ENCODE results near the gene CXCL5.
A peak's percentile ranks its signal among the peaks of the same experiment; 100 is the strongest.
"Not testable (repeated sequence)": the region's sequence is repeated elsewhere in the genome, so short reads cannot be mapped to it uniquely, and the experiment has no call there.

Gene CXCL5

GRCh38 chr4:74014332-74014731 lies 15.9 kb upstream of the CXCL5 start:
- no peak for DNase-seq

DNA sequence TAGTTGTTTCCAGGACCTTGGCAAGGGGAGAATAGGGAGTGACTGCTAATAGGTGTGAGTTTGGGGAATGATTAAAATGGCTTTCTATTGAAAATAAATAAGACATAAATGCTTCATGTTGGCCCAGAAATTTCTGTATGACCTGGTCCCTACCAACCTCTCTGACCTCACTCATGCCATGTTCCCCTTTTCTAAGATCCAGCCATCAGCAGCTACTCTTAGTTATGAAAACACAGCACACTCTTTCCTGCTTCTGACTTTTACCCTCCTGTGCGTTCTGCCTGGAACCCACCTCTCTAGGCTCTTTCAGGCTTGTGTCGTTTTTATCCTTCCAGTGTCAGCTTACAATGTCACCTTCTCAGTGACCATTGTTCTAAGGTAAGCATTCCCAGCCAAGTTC lies 14.8 kb upstream of the CXCL5 start:
- DNase-seq: no peak

GRCh38 chr4:74012130-74012529 lies 13.7 kb upstream of the CXCL5 start:
- DNase-seq: peak in 2 of 3 experiments; percentile 3 to 48

DNA sequence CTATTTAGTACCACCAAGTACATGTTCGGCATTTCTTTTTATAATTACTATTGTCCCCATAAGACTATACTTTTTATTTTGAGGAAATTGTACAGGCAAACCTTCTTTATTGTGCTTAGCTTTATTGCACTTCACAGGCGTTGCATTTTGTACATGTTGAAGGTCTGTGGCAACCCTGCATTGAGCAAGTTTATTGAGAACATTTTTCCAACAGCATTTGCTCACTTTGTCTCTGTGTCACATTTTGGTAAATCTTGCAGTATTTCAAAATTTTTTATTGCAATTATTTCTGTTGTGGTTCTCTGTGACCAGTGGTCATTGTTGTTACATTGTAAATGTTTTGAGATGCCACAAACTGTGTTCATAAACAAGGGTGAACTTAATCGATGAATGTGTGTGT lies 10.8 kb upstream of the CXCL5 start:
- DNase-seq: no peak

- no peak for DNase-seq
Observed at GRCh38 chr4:74006009-74006476, 7.6 kb upstream of the CXCL5 start.

- no peak for DNase-seq
Observed at GRCh38 chr4:74005528-74005927, 7.1 kb upstream of the CXCL5 start.

- no peak for DNase-seq
Observed at GRCh38 chr4:74004668-74005067, 6.2 kb upstream of the CXCL5 start.

DNA sequence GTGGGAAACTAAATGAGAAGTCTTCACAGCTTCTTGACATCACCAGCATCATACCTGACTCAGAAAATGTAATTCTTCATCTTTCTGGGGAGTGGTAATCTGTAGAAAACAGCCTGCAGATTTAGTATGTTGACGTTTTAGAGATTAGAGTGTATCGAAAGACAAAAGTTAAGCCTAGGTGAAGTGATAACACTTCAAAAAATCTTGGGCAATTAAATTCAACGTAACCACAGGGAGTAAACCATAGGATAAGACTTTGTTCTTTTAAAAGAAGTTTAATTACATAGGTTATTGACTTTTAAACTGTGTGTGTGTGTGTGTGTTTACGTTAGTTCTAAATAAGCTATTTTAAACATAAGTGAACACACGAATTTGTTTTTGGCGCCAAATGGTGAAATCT lies 1.8 kb upstream of the CXCL5 start:
- no peak for DNase-seq

- no peak for DNase-seq
Observed at GRCh38 chr4:73992050-73992449, 6.4 kb downstream of the CXCL5 start.

- DNase-seq: no peak
Observed at GRCh38 chr4:73991742-73992000, 6.8 kb downstream of the CXCL5 start.

DNA sequence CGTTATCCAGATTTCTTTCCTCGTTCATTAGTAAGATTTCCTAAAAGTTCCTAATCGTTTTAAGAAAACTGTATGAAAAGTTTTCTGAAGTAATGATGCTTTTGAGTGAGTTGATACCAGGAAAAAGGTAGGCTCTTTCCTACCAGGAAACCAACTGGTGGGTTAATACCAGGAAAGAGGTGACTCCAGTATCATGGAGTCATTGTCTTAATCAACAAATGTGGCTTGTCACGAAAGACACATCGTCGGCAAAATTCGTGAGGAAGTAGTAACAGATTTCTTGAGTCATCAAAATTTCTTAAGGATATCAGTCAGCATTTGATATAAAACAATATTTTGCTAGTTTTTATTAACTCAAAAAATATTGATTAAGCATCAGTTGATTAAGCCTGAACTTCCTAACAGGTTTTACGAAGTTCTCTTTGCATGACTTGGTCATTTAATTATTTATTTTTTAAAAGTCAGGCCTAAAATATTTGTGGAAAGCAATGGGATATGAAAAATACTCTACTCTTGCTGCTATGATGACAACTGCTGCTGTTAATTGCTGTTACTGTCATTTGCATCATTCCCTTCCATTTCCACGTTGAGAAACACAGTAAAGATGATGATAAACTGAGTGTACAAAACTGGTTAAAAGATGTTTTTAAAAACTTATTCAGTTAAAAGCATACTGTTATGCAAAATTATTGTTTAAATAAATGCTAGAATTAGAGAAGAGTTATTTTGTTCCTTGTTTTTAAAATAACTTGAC lies 7.3 kb downstream of the CXCL5 start:
- DNase-seq: no peak

- no peak for DNase-seq
Observed at GRCh38 chr4:73989928-73990327, 8.5 kb downstream of the CXCL5 start.

DNA sequence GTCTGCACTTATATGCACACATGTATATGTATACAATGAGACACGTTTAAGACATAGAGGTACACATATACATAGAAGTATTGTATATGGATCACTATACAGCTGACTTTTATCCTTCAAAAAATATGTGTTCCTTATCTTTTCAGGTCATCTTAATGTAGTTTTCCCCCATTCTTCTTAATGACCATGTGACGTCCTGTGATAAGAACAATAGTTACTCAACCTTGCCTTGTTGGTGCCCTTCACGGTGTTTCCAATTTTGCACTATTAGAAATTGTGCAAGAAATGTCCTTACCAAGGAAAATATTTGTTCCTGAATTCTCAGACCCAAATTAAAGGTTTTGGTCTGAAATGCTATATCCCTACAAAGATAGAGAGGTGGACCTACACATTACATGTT lies 9.4 kb downstream of the CXCL5 start:
- no peak for DNase-seq

- DNase-seq: no peak
Observed at GRCh38 chr4:73988061-73988460, 10.4 kb downstream of the CXCL5 start, which contains the start of gene PPBP. Gene PPBP, minus strand, starts transcription at chr4:73988190. Its CDS starts 87 bp downstream, at chr4:73988103.

GRCh38 chr4:73985528-73985852 lies 13.0 kb downstream of the CXCL5 start:
- DNase-seq: peak in 2 of 3 experiments; percentile 26 to 79

DNA sequence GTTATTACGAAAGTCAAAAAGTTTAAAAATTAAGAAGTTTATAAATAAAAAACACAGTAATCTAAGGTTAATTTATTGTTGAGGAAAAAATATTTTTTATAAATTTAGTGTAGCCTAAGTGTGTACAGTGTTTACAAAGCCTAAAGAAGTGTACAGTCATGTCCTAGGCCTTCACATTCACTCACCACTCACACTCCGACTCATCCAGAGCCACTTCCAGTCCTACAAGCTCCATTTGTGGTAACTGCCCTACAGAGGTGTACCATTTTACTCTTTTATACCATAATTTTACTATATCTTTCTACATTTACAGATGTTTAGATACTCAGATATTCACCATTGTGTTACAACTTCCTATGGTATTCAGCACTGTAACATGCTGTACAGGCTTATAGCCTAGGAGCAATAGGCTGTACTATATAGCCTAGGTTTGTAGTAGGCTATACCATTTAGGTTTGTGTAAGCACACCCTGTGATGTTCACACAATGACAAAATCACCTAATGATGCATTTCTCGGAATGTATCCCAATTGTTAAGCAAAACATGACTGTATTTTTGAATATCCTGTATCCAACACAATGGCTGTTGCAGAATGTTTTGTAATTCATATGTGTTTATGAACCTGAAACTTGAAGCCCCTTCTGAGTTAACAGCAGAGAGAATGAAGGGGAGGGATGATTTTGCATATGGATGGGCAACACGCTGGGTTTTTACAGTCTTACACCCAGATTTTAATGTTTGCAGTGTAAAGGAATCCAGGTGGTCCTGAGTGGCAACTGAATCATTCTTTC lies 13.5 kb downstream of the CXCL5 start:
- no peak for DNase-seq

- not testable (repeated sequence) for DNase-seq
Observed at GRCh38 chr4:73981175-73981574, 17.3 kb downstream of the CXCL5 start.

DNA sequence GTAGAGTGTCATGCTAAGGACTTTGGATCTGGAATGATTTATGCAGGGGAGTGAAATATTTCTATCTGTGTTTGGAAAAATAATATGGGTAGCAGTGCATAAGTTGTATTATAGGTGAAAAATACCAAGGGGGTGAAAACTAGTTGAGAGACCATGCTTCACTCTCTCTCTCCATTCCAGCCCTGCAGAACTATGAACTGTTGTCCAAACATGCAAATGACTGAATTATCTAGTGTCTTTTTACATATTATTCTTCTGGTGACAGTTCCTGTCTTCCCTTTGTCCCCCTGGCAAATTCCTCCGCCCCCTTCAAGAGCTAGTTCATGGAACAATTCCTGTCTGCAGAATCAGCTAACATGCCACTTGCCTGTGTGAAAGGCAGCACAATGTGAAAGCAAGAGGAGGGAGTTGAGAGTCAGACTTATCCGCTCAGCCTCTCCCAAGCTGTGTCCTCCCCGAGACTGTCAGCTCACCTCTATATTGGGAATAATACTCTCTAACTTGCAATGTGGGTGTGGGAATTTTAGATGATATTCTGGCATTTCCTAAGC lies 19.0 kb downstream of the CXCL5 start:
- no peak for DNase-seq

DNA sequence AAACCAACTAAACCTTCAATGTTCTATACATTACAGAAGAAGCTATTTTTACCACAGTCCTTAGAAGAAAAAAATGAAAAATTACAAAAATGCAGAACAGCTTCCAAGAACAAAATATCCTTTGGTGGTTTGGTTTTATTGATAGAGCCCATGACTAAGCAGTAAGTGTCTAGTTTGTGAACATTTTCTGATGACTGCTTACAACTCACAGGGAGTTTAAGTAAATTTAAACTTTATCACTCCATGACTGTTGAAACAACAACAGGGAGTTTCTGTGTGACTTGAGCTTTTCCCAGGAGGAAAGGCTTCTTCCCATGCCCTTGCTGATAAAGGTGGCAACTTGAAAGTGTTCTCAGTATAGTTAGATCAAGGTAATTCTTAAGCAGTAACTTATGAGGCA lies 19.6 kb downstream of the CXCL5 start:
- no peak for DNase-seq

DNA sequence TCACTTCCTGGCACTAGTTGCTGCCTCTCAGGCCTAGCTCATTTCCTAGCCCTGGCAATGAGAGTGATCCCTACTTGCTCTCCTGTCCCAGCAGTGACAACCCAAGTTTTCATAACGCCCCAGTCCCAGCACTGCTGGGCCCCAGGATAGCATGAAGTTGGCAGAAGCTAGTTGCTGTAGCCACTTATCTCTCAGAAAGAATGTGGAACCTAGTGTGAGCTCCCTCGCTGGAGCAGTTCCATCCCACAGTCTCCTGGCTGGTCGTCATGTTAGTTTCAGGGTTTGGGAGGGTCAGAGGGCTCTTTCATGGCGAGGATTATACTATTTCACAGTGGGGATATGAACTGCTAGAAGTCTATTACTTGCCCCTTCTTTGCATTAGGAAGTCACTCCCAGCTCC lies 21.8 kb downstream of the CXCL5 start:
- DNase-seq: no peak

DNA sequence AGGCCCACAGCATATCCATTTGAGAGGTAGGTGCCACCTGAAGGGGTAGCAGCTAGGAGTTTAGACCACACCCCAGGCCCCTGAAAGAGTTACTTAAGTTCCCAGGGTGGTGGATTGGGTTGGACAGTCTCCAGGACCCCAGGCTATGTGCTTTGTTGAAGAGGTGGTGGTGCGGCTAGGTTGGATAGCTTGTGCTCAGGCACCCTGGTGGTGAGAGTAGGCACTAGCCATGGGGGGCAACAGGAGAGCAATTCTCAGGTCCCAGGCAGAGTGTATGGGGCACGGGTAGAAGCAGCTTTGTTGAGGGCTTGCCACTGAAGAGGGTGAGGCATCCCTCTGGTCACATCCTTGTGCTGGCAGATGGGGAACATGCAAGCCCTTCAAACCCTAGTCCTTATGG lies 22.3 kb downstream of the CXCL5 start:
- DNase-seq: no peak

DNA sequence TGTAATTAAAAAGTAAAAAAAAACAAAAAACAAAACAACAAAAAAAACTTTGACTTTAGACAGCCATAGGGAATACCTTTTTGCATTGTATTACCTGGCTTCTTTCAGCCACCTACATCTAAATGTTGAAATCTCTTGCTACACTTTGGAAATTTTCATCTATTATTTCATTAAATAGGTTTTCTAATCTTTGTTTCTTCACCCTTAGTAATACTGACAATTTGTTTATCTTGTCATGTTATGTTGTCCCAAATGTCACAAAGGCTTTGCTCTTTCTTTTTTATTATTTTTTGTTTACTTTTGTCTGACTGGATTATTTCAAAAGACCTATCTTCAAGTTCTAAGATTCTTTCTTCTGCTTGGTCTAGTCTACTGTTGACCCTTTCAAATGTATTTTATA lies 24.1 kb downstream of the CXCL5 start:
- no peak for DNase-seq

DNA sequence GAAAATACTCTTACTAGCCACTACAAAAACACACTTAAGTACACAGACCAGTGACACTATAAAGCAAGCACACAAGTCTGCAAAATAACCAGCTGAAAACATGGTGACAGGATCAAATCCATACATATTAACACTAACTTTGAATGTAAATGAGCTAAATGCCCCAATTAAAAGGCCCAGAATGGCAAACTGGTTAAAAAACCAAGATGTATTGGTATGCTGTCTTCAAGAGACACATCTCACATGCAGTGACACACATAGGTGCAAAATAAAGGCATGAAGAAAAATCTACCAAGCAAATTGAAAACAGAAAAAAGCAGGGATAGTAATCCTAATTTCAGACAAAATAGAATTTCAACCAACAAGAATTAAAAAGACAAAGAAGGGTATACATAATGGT lies 27.5 kb downstream of the CXCL5 start:
- DNase-seq: no peak

DNA sequence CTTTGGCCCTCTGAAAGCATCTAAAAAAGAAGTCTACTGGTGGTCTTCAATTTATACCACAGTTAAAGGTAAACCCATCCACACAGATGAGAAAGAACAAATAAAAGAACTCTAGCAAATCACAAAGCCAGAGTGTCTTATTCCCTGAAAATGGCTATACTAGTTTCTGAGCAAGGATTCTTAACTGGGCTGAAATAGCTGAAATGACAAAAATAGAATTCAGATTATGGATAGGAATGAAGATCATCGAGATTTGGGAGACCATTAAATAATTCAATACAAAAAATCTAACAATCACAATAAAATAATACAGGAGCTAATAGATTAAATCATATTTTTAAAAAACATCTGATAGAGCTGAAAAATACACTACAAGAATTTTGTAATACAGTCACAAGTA lies 28.5 kb downstream of the CXCL5 start:
- no peak for DNase-seq
